ENCODE results near the gene MAPK1IP1L.

GRCh38 chr14:55048900-55049436 lies 2.5 kb upstream of the MAPK1IP1L start:
- TF ChIP-seq CTCF (conservative IDR thresholded peaks at IDR 0.05) (no peak), EZH2 (IDR thresholded peaks at IDR 0.05; ENCODE audit: low read depth) (no peak)
